Kidney (tissue), 14 donors: ENCODE measurements around the gene PPA1. TPM values are rescaled to one million over a fixed set of nuclear protein-coding genes. Genes with fewer than 3 reads are reported as not detected.
"Not testable (repeated sequence)": the region's sequence is repeated elsewhere in the genome, so short reads cannot be mapped to it uniquely, and the experiment has no call there.

Experiments
- DNase-seq, 5 donors: peaks; one replicate each; pipeline ENCODE4 v3.0.0-alpha.2; 2013 to 2020
- FAIRE-seq: peaks from 2 replicates; lab custom pipeline; 2012; peaks lifted over from hg19 to GRCh38; lab: Jason Lieb, UNC
- H3K27ac ChIP-seq, 2 donors: one replicate each; pipeline ENCODE4 v1.7.0; 2013; ENCODE audit warnings: low read depth in 2 of 2, low read length in 2 of 2, inconsistent platforms in 1 of 2
- H3K27me3 ChIP-seq: one replicate; pipeline ENCODE4 v1.7.1; 2013; ENCODE audit warnings: low read length, inconsistent platforms; ENCODE audit not compliant: control insufficient read depth, insufficient read depth
- H3K36me3 ChIP-seq, 3 donors: one replicate each; pipeline versions ENCODE4 v1.7.0 to v1.7.1; 2013; ENCODE audit warnings: low read length in 3 of 3, control low read depth in 1 of 3, inconsistent platforms in 1 of 3; ENCODE audit not compliant: insufficient read depth in 3 of 3, control insufficient read depth in 2 of 3
- H3K4me1 ChIP-seq, 3 donors: one replicate each; pipeline versions ENCODE4 v1.7.0 to v1.7.1; 2013; ENCODE audit warnings: low read length in 3 of 3, inconsistent platforms in 1 of 3, low read depth in 1 of 3; ENCODE audit not compliant: control insufficient read depth in 2 of 3, insufficient read depth in 2 of 3
- H3K4me3 ChIP-seq, 3 donors: one replicate each; pipeline versions ENCODE4 v1.7.0 to v1.8.1; 2013; ENCODE audit warnings: low read length in 3 of 3, control low read depth in 1 of 3, inconsistent platforms in 1 of 3
- H3K9ac ChIP-seq, 3 donors: one replicate each; pipeline versions ENCODE4 v1.7.0 to v1.7.1; 2013; ENCODE audit warnings: low read length in 3 of 3, control low read depth in 1 of 3, inconsistent platforms in 1 of 3
- H3K9me3 ChIP-seq, 3 donors: one replicate each; pipeline versions ENCODE4 v1.7.0 to v1.7.1; 2013; ENCODE audit warnings: low read length in 3 of 3, control low read depth in 1 of 3, inconsistent platforms in 1 of 3; ENCODE audit not compliant: control insufficient read depth in 2 of 3, insufficient read depth in 1 of 3
- intact Hi-C: fragments of 100-400 bp; cut with DNase I; formaldehyde crosslinking; loops from one replicate; pipeline ENCODE4 v1.11.1; 2022
- polyA plus RNA-seq: library from polyadenylated mRNA; stranded (reverse); fragments of 350-450 nt; fragmentation: Illumina TruSeq; extraction: RNeasy Lipid Tissue Mini Kit (QIAGEN cat#74804); gene quantifications from one replicate; pipeline ENCODE4 v1.2.3, GENCODE V29; 2014; ENCODE audit warnings: low read depth, low replicate concordance; ENCODE audit not compliant: insufficient read depth
- total RNA-seq: library from RNA; stranded (reverse); fragmentation: NEBNext Ultra II Directional; extraction: Animal tissue kit (Norgen Biotek cat#: 25700); gene quantifications from one replicate; pipeline ENCODE4 v1.2.1, GENCODE V29; 2021
- TF ChIP-seq, protein P1 (sequence below): IDR thresholded peaks from 3 replicates; pipeline ENCODE4 v1.5.1; 2012; ENCODE audit warnings: mild to moderate bottlenecking, moderate library complexity, borderline replicate concordance; ENCODE audit not compliant: insufficient read depth; ENCODE audit errors: extremely low read depth
- donor health status: control.
- donor health status: control.
- donor health status: control.
- donor health status: control.
- donor health status: control.
- donor health status: DM: yes; HTN: yes; CAD: no.
- donor health status: Normal renal cell carcinoma (clear cell type).

Gene PPA1
- total and polyA plus RNA-seq, 2 donors from 2014 or later = 116 to 168 TPM

DNA sequence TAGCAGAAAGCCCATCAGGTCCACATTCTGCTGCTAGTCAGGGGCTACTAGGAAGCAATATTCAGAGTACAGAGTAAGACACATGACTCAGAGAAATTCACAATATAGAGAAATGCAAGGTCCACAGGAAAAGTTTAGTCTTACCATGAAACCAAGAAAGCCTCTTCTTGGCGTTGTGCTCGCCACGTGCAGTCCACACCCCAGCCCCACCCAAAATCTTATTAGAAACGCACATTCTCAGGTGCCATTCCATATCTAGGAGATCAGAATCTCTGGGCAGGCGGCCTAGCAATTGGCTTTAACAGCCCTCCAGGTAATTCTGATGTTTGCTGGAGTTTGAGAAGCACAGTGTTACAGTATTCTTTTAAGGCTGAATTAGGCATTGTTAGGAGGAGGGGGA lies 47.1 kb downstream of the PPA1 start:
- H3K4me3 ChIP-seq = no peak overlapping the region
- no peak overlapping the region for H3K9ac ChIP-seq
- DNase-seq (no peak), FAIRE-seq (no peak)
- TF ChIP-seq, protein P1, sequence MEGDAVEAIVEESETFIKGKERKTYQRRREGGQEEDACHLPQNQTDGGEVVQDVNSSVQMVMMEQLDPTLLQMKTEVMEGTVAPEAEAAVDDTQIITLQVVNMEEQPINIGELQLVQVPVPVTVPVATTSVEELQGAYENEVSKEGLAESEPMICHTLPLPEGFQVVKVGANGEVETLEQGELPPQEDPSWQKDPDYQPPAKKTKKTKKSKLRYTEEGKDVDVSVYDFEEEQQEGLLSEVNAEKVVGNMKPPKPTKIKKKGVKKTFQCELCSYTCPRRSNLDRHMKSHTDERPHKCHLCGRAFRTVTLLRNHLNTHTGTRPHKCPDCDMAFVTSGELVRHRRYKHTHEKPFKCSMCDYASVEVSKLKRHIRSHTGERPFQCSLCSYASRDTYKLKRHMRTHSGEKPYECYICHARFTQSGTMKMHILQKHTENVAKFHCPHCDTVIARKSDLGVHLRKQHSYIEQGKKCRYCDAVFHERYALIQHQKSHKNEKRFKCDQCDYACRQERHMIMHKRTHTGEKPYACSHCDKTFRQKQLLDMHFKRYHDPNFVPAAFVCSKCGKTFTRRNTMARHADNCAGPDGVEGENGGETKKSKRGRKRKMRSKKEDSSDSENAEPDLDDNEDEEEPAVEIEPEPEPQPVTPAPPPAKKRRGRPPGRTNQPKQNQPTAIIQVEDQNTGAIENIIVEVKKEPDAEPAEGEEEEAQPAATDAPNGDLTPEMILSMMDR = no peak
- intact Hi-C loops = no loop called here
- H3K36me3 ChIP-seq = no peaks in the 10 kb centered on the region
- no peaks in the 10 kb centered on the region for H3K9me3 ChIP-seq
- no peak overlapping the region for H3K27ac ChIP-seq
- no peaks in the 10 kb centered on the region for H3K4me1 ChIP-seq
- H3K27me3 ChIP-seq = no peaks in the 10 kb centered on the region

- Histone ChIP-seq H3K4me3 (no peak overlapping the region), H3K36me3 (no peaks in the 10 kb centered on the region), H3K27me3 (no peaks in the 10 kb centered on the region), H3K27ac (no peak overlapping the region), H3K9me3 (no peaks in the 10 kb centered on the region), H3K9ac (no peak overlapping the region), H3K4me1 (no peaks in the 10 kb centered on the region)
- intact Hi-C loops = no loop called here
- DNase-seq = no peak
- no peak for FAIRE-seq
- TF ChIP-seq, protein P1 = no peak
Measured at GRCh38 chr10:70183304-70183703, 49.9 kb downstream of the PPA1 start.

DNA sequence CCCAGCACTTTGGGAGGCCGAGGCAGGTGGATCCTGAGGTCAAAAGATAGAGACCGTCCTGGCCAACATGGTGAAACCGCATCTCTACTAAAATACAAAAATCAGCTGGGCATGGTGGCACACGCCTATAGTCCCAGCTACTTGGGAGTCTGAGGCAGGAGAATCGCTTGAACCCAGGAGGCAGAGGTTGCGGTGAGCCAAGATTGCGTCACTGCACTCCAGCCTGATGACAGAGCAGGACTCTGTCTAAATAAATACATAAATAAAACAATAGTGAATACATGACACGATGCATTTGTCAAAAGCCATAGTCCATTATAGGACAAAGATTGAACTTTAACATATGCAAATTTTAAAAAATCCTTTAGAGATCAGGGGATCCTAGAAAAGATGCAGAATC lies 54.0 kb downstream of the PPA1 start:
- intact Hi-C loops, H3K9ac ChIP-seq, DNase-seq, H3K4me1 ChIP-seq, FAIRE-seq, H3K36me3 ChIP-seq, H3K27me3 ChIP-seq, H3K4me3 ChIP-seq, H3K27ac ChIP-seq, H3K9me3 ChIP-seq: not testable (repeated sequence)

GRCh38 chr10:70178139-70178725 lies 55.0 kb downstream of the PPA1 start:
- no peak overlapping the region for H3K27ac ChIP-seq
- H3K27me3 ChIP-seq = no peaks in the 10 kb centered on the region
- FAIRE-seq (no peak), DNase-seq (no peak)
- no peaks in the 10 kb centered on the region for H3K36me3 ChIP-seq
- H3K9me3 ChIP-seq = no peaks in the 10 kb centered on the region
- no peak overlapping the region for H3K9ac ChIP-seq
- peaks cover 0 to 4% (median 0%) of the 10 kb centered on the region in 3 donors for H3K4me1 ChIP-seq
- H3K4me3 ChIP-seq = no peak overlapping the region
- TF ChIP-seq, protein P1 = no peak
- intact Hi-C loops = no loop called here
